ENCODE results near the gene SPATC1L.

Gene SPATC1L

DNA sequence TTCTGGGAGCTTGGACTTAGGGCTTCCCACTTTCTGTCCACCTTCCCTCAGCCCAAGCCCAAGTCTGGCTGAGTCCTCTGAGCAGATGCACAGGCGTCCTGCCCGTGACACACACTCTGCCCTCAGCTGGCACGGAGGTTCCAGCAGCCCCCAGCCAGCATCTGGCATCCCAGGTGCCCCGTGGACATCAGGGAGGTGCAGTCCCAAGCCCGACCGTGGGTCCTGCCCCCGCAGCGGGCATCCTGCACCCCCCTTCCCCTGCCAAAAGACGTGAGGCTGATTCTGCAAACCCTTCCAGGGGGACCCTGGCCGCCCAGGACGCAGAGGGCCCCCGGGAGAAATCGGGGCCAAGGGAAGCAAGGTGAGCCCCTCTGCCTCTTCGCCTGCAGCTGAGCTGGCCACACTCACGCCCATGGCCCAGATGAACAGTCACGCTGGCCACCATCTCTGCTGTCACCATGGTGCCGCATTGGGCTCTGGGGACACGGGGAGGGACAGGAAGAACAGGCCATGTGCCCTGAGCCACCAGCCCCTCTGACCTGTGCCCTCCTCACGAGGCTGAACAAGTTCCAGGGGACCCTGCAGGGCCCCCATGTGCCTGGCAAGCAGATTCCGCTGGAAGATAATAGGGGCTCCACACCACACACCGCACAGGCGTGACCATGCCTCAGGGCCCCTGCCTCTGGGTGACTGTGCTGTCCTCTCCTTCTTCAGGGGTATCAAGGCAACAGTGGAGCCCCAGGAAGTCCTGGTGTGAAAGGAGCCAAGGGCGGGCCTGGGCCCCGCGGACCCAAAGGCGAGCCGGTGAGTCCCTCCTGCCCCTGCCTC lies 65.7 kb downstream of the SPATC1L start:
- no peak for DNase-seq

DNA sequence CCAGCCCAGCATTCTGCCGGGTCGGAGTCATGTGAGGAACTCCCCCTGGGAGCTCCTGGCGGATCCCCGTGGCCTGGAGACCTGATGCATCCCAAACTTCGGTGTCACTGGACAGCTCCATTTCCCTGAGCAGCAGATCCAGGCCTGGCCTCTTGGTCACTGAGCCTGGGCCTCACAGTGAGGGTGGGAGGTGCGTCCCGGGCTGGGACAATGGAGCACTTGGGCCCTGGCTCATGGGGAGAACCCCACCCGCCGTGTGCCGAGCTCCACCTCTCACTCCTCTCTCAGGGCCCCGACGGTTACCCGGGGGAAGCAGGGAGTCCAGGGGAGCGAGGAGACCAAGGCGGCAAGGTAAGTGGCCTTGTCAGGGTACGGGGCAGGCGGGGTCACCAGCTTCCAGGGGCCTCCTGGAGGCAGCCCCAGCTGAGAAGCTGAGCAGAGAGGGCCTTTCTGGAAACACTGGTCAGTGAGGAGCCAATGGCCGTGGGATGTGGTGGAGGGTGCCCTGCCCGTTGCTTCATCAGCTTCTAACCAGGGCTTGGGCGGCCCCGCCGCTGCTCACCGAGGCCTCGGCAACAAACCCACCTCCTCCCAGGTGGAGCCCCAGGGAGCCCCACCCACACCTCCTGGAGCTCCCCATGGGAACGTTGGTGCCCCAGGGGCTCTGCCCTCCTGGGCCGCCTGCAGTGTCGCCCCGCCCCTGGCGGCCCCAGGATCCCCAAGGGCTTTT lies 66.5 kb downstream of the SPATC1L start:
- DNase-seq: no peak

DNA sequence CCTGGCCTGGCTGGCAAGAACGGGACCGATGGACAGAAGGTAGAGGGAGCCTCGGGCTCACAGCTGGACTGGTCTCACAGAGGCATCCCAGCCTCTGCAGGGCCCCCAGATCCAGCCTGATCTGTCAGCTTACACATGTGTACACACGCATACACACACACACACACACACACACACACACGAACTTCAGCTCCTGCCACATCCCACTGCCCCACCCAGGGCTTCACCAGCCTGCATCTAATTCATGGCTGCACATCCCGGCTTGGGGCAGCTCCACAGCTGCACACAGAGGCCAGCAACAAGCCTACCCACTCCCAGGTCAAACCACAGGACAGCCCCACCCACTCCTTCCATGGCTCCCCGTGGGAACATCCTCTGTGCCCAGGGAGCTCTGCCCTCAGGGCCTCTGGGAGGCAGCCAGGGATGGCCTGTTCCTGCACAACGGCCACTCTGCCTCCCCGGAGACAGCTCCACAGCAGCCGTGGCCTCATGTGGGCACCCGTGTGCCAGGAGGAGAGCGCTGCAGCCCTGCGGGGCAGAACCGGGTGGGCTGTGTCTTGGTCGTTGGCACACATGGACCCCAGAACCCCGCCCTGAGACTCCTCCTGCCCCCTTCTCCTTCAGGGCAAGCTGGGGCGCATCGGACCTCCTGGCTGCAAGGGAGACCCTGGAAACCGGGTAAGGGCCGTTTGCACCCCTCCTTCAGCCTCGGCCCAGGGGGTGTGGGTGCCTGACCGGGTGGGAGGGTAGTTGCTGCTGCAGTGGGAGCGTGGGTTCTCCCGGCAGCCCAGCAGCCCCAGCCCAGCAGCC lies 67.3 kb downstream of the SPATC1L start:
- no peak for DNase-seq

DNA sequence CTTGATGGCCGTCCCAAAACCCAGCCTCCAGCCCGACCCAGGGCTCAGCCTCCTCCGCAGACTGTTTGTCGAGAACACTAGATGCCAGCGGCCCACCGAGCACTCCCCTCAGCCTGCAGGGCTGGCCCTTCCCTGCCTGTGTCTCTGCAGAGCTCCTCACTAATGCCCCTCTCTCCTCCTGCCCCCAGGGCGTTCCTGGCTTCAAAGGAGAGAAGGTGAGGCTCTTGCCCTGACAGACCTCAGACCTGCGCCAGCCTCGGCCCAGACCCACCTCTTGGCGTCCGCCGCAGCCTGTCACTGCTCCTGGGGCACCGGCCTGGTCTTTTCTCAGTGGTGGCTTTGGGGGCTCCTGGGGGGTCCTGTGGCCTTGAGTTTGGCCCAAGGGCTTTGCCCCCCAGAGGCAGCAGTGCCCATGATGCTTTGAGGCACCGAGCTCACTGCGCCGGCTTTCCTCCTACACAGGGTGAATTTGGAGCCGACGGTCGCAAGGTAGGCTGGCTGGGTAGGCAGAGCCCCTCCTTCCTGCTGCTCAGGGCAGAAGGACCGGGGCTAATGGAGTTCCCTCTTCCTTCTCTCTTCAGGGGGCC lies 68.0 kb downstream of the SPATC1L start:
- DNase-seq: no peak

DNA sequence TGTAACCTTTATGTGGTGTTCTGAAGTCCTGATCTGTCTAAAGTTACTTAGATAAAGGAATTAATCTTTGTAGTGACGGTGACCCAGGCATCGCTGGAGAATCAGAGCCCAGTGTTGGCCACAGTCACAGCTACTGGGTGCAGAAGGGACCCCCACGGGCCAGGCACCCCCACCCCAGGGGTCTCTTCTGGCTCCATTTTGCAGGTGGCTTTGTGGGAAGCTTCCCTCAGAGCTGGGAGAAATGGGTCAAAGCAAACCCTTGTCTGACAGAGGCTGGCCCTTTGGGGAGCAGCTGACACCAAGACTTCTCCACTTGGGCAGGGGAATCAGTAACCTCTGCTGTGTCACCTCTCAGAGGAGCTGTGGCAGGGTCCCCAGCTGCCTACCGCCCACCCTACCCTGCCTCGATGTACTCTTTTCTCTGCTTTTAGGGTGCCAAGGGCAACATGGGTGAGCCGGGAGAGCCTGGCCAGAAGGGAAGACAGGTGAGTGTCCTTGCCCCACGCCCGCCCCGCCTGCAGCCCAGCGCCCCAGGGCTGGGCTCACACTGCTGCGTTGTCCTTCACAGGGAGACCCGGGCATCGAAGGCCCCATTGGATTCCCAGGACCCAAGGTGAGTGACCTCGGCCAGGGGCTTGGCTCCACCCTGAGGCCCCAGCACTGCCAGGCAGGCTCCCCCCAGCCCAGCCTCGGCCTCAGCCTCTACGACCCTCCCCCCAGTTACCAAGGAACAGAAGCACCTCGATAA lies 68.6 kb downstream of the SPATC1L start:
- no peak for DNase-seq

DNA sequence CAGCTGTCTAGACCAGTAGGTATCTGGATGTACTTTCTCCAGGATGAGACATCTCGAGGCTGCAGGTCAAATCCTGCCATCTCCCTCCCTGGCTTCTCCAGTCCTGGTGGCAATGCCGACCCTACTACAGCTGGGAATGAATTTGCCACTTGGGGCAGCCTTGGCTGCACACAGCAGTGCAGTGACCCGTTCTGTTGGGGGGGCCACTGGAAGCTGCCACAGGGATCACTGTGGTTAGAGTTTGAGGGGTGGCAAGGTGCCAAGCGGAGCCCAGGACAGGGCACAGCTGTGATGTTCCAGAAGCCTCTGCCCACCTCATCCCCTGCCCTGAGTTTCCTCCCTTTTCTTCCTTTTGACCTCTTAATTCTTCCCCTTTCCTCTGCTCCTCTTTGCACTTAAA lies 69.3 kb downstream of the SPATC1L start:
- DNase-seq: no peak

DNA sequence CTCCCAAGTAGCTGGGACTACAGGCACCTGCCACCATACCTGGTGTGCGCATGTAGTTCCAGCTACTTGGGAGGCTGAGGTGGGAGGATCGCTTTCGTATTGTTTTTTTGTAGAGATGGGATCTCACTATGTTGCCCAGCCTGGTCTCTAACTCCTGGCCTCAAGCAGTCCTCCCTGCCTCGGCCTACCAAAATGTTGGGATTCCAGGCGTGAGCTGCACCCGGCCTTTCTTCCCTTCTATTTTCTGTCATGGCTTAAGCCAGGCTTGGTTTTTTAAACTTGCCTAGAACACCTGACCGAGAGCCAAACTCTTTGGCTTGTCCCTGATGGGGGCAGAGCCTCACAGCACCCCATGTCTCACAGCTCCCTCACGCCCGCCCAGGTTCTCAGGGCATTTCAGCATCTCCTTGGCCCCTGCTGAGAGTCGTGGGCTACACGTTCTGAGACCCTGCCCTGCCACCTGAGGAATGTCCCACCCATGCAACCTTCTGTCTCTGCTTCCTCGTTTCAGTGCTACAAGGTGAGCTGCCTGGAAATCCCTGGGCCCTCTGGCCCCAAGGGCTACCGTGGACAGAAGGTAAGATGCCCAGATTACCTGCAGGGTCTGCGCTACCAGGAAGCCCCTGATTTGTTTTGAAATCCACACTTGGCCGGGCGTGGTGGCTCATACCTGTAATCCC lies 70.6 kb downstream of the SPATC1L start:
- DNase-seq: no peak

DNA sequence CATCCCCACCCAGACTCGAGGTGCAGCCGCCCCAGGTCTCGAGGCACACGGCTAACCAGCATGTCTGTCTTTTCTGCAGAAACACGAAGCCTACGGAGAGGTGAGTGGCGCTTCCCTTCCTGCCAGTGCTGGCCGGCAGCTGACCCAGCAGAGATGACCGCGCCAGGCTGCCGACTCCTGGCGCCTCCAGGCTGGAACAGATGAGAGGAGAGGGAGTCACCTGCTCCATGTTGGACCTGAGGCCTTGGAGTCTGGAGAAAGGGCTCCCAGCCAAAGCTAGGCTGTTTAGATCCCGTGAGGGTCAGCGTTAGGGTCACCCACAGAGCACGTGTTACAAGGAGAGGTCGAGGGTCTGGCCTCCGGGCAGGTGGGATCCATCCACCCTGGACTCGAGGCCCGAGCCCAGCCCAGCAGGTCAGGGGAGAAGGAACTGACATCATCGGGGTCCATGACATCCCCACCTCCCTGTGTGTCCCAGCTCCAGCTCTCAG lies 71.5 kb downstream of the SPATC1L start:
- no peak for DNase-seq

DNA sequence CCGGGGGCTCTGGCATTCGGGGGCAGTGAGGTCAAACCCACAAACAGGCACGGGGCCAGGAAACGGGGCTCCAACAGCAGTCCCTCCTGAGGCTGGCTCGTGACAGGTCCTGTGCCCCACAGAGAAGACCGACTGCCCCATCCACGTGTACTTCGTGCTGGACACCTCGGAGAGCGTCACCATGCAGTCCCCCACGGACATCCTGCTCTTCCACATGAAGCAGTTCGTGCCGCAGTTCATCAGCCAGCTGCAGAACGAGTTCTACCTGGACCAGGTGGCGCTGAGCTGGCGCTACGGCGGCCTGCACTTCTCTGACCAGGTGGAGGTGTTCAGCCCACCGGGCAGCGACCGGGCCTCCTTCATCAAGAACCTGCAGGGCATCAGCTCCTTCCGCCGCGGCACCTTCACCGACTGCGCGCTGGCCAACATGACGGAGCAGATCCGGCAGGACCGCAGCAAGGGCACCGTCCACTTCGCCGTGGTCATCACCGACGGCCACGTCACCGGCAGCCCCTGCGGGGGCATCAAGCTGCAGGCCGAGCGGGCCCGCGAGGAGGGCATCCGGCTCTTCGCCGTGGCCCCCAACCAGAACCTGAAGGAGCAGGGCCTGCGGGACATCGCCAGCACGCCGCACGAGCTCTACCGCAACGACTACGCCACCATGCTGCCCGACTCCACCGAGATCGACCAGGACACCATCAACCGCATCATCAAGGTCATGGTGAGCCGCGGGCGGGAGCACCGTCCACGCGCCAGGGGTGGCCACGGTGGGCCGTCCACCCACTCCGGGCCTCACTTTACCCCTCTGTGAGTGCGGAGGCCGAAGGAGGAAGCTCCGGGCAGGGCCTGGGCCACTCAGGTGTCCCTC lies 72.2 kb downstream of the SPATC1L start:
- DNase-seq: no peak

DNA sequence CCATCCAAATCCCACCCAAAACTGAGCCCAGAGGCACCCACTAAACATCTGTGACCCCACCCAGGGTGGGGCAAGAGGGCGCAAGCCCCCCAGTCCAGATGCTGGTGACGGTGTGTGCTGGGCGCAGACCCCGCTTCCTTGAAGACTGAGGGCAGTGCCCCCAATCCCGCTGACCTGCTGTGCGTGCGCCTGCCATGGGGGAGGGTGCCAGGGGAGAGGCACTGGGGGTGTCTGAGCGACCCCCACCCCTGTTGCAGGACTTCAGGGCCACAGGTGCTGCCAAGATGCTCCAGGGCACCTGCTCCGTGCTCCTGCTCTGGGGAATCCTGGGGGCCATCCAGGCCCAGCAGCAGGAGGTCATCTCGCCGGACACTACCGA lies 73.1 kb downstream of the SPATC1L start:
- no peak for DNase-seq
